Caco-2 (cell line): ENCODE results near the gene ZNF709. TPM values are rescaled to one million over a fixed set of nuclear protein-coding genes. Genes with fewer than 3 reads are reported as not detected.

Source experiments
- BruUV-seq: library from RNA; stranded (reverse); fragments of 400-500 nt; replicated peaks from 2 replicates; lab custom pipeline; 2021; lab: Mats Ljungman, UMichigan
- CTCF ChIA-PET: fragments of 300-600 bp; sonication (Branson Sonifier 250); formaldehyde crosslinking; loops from one replicate; lab custom pipeline; 2022; ENCODE audit warnings: antibody characterized with exemption; lab: Charles Lee
- POLR2A ChIA-PET: fragments of 300-600 bp; sonication (Branson Sonifier 250); formaldehyde crosslinking; loops from one replicate; lab custom pipeline; 2022; ENCODE audit warnings: antibody characterized with exemption; lab: Charles Lee
- DNase-seq, 2 experiments: peaks; one replicate each; pipeline versions ENCODE4 v3.0.0 to v3.0.0-alpha.2; 2020 to 2022
- H3K27me3 ChIP-seq: replicated peaks from 2 replicates; pipeline ENCODE4 v1.6.0; 2011; ENCODE audit warnings: low read length; ENCODE audit not compliant: control insufficient read depth, insufficient read depth
- H3K36me3 ChIP-seq: 2 replicates; pipeline ENCODE4 v1.5.1; 2011; ENCODE audit warnings: low read length; ENCODE audit not compliant: control insufficient read depth, insufficient read depth
- H3K4me1 ChIP-seq: fragments of 250-450 bp; sonication (Bioruptor Pico); 2 replicates; pipeline ENCODE4 v1.5.1; 2020; ENCODE audit warnings: mild to moderate bottlenecking
- H3K4me3 ChIP-seq: 2 replicates; pipeline ENCODE4 v1.5.1; 2011; ENCODE audit warnings: low read depth, mild to moderate bottlenecking, control low read depth, low read length
- H3K9me3 ChIP-seq: fragments of 250-450 bp; sonication (Bioruptor Pico); 2 replicates; pipeline ENCODE4 v1.5.1; 2020; ENCODE audit warnings: mild to moderate bottlenecking, moderate library complexity
- H3K27ac Mint-ChIP-seq: one replicate; pipeline ENCODE4 v1.8.0; 2022; ENCODE audit warnings: mixed read lengths; ENCODE audit not compliant: unreplicated experiment
- H3K27me3 Mint-ChIP-seq: one replicate; pipeline ENCODE4 v1.8.0; 2022; ENCODE audit warnings: mixed read lengths; ENCODE audit not compliant: insufficient read depth, unreplicated experiment
- H3K36me3 Mint-ChIP-seq: one replicate; pipeline ENCODE4 v1.8.0; 2022; ENCODE audit warnings: mild to moderate bottlenecking, mixed read lengths; ENCODE audit not compliant: insufficient read depth, unreplicated experiment
- H3K4me1 Mint-ChIP-seq: one replicate; pipeline ENCODE4 v1.8.0; 2022; ENCODE audit warnings: low read depth, mixed read lengths; ENCODE audit not compliant: unreplicated experiment
- H3K4me3 Mint-ChIP-seq: one replicate; pipeline ENCODE4 v1.8.0; 2022; ENCODE audit warnings: mild to moderate bottlenecking, moderate library complexity, mixed read lengths; ENCODE audit not compliant: unreplicated experiment
- H3K9me3 Mint-ChIP-seq: one replicate; pipeline ENCODE4 v1.8.0; 2022; ENCODE audit warnings: mixed read lengths; ENCODE audit not compliant: unreplicated experiment
- intact Hi-C: fragments of 100-400 bp; cut with micrococcal nuclease; formaldehyde crosslinking; loops from one replicate; pipeline ENCODE4 v1.10.0; 2022; ENCODE audit not compliant: unreplicated experiment
- total RNA-seq: library from RNA; stranded (reverse); gene quantifications from 2 replicates; pipeline ENCODE4 v1.2.3, GENCODE V29; 2022
- TF ChIP-seq, protein P1 (sequence below), 2 experiments: fragments of 200-600 bp in 1 of 2; IDR thresholded peaks; 1 replicate in 1 of 2; 2 replicates in 1 of 2; pipeline versions ENCODE4 v1.5.1 to v1.8.0; 2011 to 2022; ENCODE audit warnings: antibody characterized with exemption in 1 of 2, control low read depth in 1 of 2, inconsistent platforms in 1 of 2, low read depth in 1 of 2, low read length in 1 of 2, mild to moderate bottlenecking in 1 of 2, moderate library complexity in 1 of 2; ENCODE audit not compliant: insufficient read depth in 1 of 2, severe bottlenecking in 1 of 2, unreplicated experiment in 1 of 2

Gene ZNF709
- total RNA-seq, 1 experiment from 2014 or later: 1.7 TPM

DNA sequence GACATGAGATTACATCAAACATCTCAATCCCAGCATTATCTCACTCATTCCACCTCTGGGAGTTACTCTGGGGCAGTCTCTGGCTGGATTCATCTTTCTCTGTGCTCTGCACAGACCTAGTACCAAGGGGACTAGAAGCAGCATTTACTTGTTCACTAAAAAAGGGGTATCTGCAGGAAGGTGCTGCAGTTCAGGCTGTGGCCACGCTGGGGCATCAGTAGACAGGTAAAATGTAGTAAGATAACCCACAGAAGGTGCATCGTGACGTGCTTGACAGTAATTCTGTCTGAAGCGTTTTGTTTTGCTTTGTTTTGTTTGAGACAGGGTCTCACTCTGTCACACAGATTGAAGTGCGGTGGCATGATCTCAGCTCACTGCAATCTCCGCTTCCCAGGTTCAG lies 37.4 kb upstream of the ZNF709 start:
- Mint-ChIP-seq H3K9me3 (peaks cover 48% of the 10 kb centered on the region), H3K27ac (no peak overlapping the region), H3K4me1 (no peaks in the 10 kb centered on the region), H3K36me3 (peaks cover 58% of the 10 kb centered on the region), H3K27me3 (no peaks in the 10 kb centered on the region), H3K4me3 (no peak overlapping the region)
- peaks cover 15% of the 10 kb centered on the region for H3K36me3 ChIP-seq
- BruUV-seq: no TSS peak
- TF ChIP-seq, protein P1, sequence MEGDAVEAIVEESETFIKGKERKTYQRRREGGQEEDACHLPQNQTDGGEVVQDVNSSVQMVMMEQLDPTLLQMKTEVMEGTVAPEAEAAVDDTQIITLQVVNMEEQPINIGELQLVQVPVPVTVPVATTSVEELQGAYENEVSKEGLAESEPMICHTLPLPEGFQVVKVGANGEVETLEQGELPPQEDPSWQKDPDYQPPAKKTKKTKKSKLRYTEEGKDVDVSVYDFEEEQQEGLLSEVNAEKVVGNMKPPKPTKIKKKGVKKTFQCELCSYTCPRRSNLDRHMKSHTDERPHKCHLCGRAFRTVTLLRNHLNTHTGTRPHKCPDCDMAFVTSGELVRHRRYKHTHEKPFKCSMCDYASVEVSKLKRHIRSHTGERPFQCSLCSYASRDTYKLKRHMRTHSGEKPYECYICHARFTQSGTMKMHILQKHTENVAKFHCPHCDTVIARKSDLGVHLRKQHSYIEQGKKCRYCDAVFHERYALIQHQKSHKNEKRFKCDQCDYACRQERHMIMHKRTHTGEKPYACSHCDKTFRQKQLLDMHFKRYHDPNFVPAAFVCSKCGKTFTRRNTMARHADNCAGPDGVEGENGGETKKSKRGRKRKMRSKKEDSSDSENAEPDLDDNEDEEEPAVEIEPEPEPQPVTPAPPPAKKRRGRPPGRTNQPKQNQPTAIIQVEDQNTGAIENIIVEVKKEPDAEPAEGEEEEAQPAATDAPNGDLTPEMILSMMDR (IDR thresholded peaks at IDR 0.05; ENCODE audit: insufficient read depth in 1 of 2, low read depth in 1 of 2, low read length in 1 of 2, severe bottlenecking in 1 of 2, unreplicated experiment in 1 of 2): no peak
- intact Hi-C loops: no loop called here
- DNase-seq: no peak
- H3K9me3 ChIP-seq: peaks cover 38% of the 10 kb centered on the region
- ChIA-PET CTCF (no interaction called here), POLR2A (no interaction called here)
- H3K4me3 ChIP-seq: no peak overlapping the region
- no peaks in the 10 kb centered on the region for H3K27me3 ChIP-seq
- H3K4me1 ChIP-seq: no peaks in the 10 kb centered on the region

DNA sequence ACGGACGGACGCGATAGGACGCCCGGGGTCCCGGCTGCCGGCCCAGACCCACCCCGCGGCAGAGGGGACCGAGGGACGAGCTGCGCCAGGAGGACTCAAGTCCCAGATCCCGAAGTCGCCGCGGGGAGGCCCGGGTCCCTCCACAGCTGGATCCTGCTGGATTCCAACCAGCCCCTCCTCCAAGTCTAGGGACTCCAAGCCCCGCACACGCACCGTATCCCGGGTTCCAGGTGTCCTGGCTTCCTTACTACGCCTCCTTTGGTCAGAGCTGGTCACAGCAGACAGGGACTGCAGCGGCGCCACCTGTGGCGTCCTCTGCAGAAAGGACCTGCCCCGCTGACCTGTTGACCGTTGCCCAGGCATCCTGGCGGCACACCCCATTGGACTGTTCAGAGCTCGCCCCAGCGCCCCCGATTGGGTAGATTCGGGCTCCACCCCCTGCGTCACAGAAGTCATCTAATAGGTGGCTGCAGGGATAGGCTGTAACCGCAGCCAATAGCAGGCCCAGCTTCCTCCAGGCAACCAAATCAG lies 29.0 kb upstream of the ZNF709 start:
- peaks cover 20% of the 10 kb centered on the region for H3K9me3 Mint-ChIP-seq

DNA sequence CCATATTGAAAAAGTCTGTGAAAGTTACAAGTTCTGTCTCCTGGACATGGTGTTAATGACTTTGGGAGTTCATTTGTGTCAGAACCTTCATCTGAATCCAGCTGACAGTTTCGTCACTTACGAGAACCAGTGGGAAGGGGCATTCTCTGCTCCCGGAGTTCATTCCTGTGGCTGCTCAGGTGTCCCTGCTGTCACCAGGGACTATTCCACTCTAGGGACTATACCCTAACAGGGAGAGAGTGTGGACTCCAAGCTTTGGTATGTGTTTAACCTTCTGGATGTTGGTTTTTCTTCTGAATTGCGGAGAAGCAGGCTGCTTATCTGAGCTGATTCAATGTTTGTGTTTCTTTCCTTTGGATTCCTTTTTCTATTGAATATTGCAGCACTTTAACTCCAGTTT lies 12.4 kb upstream of the ZNF709 start:
- BruUV-seq: no TSS peak
- DNase-seq: no peak
- Mint-ChIP-seq H3K27ac (no peak overlapping the region), H3K9me3 (no peaks in the 10 kb centered on the region), H3K27me3 (no peaks in the 10 kb centered on the region), H3K4me3 (no peak overlapping the region), H3K36me3 (peaks cover 9% of the 10 kb centered on the region), H3K4me1 (no peaks in the 10 kb centered on the region)
- Histone ChIP-seq H3K36me3 (no peaks in the 10 kb centered on the region), H3K4me1 (no peaks in the 10 kb centered on the region), H3K9me3 (peaks cover 6% of the 10 kb centered on the region), H3K27me3 (no peaks in the 10 kb centered on the region; the same call in 1 of the 2 replicates), H3K4me3 (no peak overlapping the region)
- ChIA-PET CTCF (interaction anchor here (0.6 kb wide), 1 partner anchor 56 kb away, joined by 3 read pairs; no protein-coding TSS in a partner anchor), POLR2A (no interaction called here)
- TF ChIP-seq, protein P1 (IDR thresholded peaks at IDR 0.05; ENCODE audit: insufficient read depth in 1 of 2, low read depth in 1 of 2, low read length in 1 of 2, severe bottlenecking in 1 of 2, unreplicated experiment in 1 of 2): no peak
- intact Hi-C loops: no loop called here

More for the DNA sequence above, 29.0 kb upstream of the ZNF709 start:
- no peak for DNase-seq
- no TSS peak for BruUV-seq
- TF ChIP-seq, protein P1 (IDR thresholded peaks at IDR 0.05; ENCODE audit: insufficient read depth in 1 of 2, low read depth in 1 of 2, low read length in 1 of 2, severe bottlenecking in 1 of 2, unreplicated experiment in 1 of 2): no peak
- intact Hi-C loops: no loop called here
- H3K27ac Mint-ChIP-seq: no peak overlapping the region
- no peaks in the 10 kb centered on the region for H3K4me1 ChIP-seq
- no peak overlapping the region for H3K4me3 Mint-ChIP-seq
- H3K9me3 ChIP-seq: peaks cover under 1% of the 10 kb centered on the region; the same call in 1 of the 2 replicates
- no peaks in the 10 kb centered on the region for H3K27me3 Mint-ChIP-seq
- H3K27me3 ChIP-seq: no peaks in the 10 kb centered on the region
- no peaks in the 10 kb centered on the region for H3K36me3 ChIP-seq
- H3K4me3 ChIP-seq: no peak overlapping the region
- H3K36me3 Mint-ChIP-seq: peaks cover 14% of the 10 kb centered on the region
- CTCF ChIA-PET: no interaction called here
- POLR2A ChIA-PET: no interaction called here
- H3K4me1 Mint-ChIP-seq: no peaks in the 10 kb centered on the region
